GM12872 (cell line): Measurements from ENCODE around the gene IDUA.

Source experiments
- TF ChIP-seq, protein P1 (sequence below): IDR thresholded peaks from 3 replicates; pipeline ENCODE4 v1.5.1; 2011; ENCODE audit warnings: low read depth, mild to moderate bottlenecking, low read length, moderate library complexity; ENCODE audit not compliant: insufficient read depth

IDUA gene

DNA sequence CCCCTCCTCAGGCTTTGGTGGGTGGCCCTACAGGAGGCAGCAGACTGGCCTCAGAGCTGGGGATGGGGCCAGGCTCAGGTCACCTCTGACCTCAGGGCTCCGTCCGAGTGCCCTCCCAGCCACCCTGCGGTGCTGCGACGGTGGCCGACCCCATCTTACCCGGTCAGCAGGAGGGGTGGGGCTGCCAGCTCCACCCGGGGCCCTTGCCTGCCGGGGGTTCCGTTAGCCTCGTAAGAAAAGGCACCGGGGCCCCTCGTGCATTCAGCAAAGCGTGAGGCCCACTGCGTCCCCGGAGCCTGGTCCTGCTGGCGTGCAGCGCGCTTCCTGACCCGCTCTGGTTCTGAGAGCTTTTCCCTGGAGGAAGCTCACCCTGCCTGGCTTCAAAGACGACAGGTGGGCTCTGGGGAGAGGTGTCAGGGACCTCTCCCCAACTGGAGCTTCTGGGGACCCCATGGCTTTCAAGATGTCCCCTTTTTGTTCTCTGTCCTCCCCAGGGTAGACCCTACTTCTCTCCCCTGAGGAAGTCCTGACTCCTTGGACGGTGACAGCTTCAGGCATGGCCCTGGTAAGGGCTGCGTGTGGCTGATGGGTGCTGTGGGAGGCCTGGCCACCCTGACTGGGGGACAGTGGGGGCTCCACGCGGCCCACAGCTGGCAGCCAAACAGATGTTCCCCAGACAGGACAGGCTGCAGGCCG is 40.5 kb downstream of the IDUA start:
- TF ChIP-seq, protein P1, sequence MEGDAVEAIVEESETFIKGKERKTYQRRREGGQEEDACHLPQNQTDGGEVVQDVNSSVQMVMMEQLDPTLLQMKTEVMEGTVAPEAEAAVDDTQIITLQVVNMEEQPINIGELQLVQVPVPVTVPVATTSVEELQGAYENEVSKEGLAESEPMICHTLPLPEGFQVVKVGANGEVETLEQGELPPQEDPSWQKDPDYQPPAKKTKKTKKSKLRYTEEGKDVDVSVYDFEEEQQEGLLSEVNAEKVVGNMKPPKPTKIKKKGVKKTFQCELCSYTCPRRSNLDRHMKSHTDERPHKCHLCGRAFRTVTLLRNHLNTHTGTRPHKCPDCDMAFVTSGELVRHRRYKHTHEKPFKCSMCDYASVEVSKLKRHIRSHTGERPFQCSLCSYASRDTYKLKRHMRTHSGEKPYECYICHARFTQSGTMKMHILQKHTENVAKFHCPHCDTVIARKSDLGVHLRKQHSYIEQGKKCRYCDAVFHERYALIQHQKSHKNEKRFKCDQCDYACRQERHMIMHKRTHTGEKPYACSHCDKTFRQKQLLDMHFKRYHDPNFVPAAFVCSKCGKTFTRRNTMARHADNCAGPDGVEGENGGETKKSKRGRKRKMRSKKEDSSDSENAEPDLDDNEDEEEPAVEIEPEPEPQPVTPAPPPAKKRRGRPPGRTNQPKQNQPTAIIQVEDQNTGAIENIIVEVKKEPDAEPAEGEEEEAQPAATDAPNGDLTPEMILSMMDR: no peak

DNA sequence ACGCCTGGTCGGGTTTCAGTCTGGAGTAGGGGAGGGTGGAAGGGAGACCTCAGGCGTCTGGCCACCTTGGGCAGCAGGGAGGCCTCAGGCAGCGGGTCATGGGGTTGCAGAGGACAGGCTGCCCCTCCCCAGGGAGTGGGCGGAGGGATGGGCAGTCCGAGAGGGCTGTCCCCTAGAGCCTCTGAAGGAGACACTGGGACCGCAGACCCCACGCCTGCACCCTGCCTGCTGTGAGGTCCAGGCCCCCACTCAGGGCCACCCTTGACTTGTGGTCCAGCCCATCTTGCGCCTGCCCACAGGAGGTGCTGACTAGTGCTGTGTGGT is 41.0 kb downstream of the IDUA start:
- TF ChIP-seq, protein P1: no peak

DNA sequence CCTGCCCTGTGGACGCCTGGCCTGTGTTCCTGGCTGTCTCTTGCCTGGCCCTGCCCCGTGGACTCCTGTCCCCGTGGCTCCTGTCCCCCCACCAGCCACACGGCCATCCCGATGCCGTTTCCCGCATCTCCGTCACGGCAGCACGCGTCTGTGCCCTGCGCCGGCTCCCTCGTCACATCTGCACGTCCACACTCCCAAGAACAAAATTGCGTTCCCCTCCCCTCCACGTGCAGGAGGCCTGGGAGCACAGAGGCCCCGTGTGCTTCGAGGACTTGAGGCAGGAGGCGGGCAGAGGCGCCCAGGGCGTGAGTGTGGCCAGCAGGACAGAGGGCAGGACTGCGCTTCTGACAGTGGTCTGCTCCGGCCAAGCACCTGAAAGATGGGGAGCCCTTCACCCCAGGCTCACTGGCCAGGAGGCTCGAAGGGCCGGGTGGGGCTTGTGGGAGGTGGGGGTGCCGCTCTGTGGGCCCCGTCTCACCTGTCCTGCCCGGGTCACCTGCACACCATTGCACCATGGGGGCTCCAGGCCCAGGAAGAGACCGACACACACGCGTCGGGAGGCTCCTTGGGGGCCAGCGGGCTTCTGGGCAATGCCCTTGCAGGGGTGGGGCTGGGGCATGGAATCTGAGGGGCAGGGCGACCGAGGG is 41.9 kb downstream of the IDUA start:
- TF ChIP-seq, protein P1: no peak

DNA sequence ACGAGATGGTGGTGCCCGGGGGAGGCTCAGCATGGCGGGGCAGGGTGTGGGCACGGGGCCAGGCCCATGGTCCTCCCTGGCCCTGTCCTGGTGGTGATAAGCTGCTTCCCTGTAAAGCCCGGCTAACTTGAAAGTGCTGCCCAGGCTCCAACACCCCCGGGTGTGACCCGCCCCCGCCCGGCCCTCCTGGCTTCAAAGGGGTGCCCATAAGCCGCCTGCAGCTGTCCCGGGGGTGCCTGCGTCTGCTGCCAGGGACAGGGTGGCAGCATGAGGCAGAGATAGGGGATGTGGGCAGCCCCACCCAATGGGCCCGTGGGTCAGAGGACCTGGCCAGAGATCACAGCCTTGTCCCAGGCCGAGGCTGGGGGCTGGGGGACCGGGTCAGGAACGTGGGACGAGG is 42.7 kb downstream of the IDUA start:
- TF ChIP-seq, protein P1: no peak

DNA sequence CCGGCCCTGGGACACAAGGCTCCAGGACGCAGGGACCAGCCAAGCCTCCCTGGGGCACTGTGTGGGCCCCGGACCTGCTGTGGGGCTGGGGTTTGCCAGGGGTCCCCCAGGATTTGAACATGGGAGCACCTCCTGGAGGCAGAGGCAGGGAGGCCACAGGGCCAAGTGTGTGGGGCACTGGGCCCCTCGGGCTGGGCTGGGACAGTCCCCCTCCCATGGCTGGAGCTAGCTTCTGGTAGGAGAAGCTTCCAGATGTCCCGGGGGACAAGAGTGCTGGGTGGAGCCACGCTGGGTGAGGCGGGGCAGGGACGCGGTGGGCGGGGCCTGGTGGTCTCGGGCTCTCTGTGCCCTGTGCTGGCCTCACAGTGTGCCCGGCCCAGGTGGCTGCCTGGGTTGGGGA is 43.2 kb downstream of the IDUA start:
- TF ChIP-seq, protein P1: no peak

DNA sequence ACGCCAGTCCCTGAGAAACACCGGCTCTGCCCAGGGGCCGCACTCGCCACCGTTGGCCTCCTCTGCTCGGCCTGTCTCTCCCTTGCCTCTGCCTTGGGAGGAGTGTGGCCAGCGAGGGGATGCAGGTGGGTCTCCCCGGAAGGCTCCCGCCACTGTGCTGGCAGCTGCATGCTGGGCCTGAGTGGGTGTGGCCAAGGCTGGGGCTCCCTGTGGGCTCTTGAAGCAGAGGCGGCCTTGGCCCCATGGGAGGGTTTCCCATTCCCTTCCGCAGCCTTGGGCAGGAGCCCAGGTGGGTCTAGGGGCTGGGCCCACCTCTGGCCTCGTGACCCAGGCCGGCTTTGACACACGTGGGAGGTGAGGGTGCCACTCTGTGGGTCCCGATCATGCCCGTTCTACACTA is 43.7 kb downstream of the IDUA start:
- TF ChIP-seq, protein P1: no peak

DNA sequence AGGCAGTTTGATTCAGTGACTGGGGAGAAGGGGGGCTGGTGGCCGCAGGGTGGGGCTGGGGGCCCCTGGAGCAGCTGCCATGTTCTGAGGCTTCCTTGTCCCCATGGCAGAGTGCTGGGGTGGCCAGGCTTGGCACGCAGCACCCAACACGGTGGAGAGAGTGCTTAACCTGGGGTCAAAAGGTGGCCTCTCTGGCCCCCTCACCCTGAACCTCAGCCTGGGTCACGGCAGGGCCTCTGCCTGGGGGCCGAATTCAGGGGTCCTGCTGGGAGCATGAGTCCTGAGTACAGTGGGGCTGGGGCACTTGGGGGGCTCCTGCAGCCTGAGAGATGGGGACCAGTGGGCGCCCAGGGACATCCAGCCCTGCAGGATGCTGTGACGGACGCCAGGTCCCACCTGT is 44.5 kb downstream of the IDUA start:
- TF ChIP-seq, protein P1: no peak
